Loucy (cell line): Measurements from ENCODE around the gene DGCR8.

ENCODE experiments used
- H2AFZ ChIP-seq: fragments of 200-600 bp; sonication (generic); 2 replicates; pipeline ENCODE4 v1.6.0; 2016; ENCODE audit warnings: antibody characterized with exemption, mild to moderate bottlenecking, low read length, moderate library complexity
- H3F3A ChIP-seq: fragments of 200-600 bp; 2 replicates; pipeline ENCODE4 v1.6.0; 2016; ENCODE audit warnings: antibody characterized with exemption, low read depth, mild to moderate bottlenecking
- H3K27me3 ChIP-seq: fragments of 200-600 bp; sonication (generic); 2 replicates; pipeline ENCODE4 v1.6.1; 2014; ENCODE audit warnings: low read length, mild to moderate bottlenecking; ENCODE audit not compliant: insufficient read depth, poor library complexity, severe bottlenecking
- H3K36me3 ChIP-seq: fragments of 200-600 bp; sonication (generic); 2 replicates; pipeline ENCODE4 v1.6.1; 2016; ENCODE audit warnings: low read length; ENCODE audit not compliant: insufficient read depth
- H3K4me1 ChIP-seq: fragments of 200-600 bp; sonication (generic); 2 replicates; pipeline ENCODE4 v1.5.1; 2014; ENCODE audit warnings: low read length, mild to moderate bottlenecking; ENCODE audit not compliant: insufficient read depth, poor library complexity, severe bottlenecking
- H3K4me2 ChIP-seq: fragments of 200-600 bp; sonication (generic); 2 replicates; pipeline ENCODE4 v1.6.0; 2014; ENCODE audit warnings: antibody characterized with exemption, low read length, low read depth, mild to moderate bottlenecking; ENCODE audit not compliant: poor library complexity, severe bottlenecking
- H3K4me3 ChIP-seq: fragments of 200-600 bp; sonication (generic); 2 replicates; pipeline ENCODE4 v1.5.1; 2014; ENCODE audit warnings: low read length, mild to moderate bottlenecking, mixed read lengths; ENCODE audit not compliant: poor library complexity, severe bottlenecking
- H3K79me2 ChIP-seq: fragments of 200-600 bp; sonication (generic); 2 replicates; pipeline ENCODE4 v1.6.1; 2014; ENCODE audit warnings: low read length; ENCODE audit not compliant: insufficient read depth
- H3K9ac ChIP-seq: fragments of 200-600 bp; sonication (generic); 2 replicates; pipeline ENCODE4 v1.6.0; 2014; ENCODE audit warnings: mild to moderate bottlenecking, low read depth, low read length, moderate library complexity; ENCODE audit not compliant: poor library complexity, severe bottlenecking
- H3K9me2 ChIP-seq: fragments of 200-600 bp; sonication (generic); replicated peaks from 2 replicates; pipeline ENCODE4 v1.6.1; 2016; ENCODE audit warnings: low read depth, low read length, mixed read lengths
- H3K9me3 ChIP-seq: fragments of 200-600 bp; sonication (generic); 2 replicates; pipeline ENCODE4 v1.6.1; 2014; ENCODE audit warnings: mild to moderate bottlenecking, antibody characterized with exemption, low read length, low read depth; ENCODE audit not compliant: insufficient read depth
- H4K20me1 ChIP-seq: fragments of 200-600 bp; sonication (generic); 2 replicates; pipeline ENCODE4 v1.6.0; 2014; ENCODE audit warnings: antibody characterized with exemption, low read length, mild to moderate bottlenecking; ENCODE audit not compliant: insufficient read depth, poor library complexity, severe bottlenecking
- EZH2phosphoT487 ChIP-seq: fragments of 200-600 bp; IDR thresholded peaks from 2 replicates; pipeline ENCODE4 v1.6.1; 2018; ENCODE audit warnings: antibody characterized with exemption, mild to moderate bottlenecking, moderate library complexity, borderline replicate concordance
- TF ChIP-seq, protein P1 (sequence below): fragments of 200-600 bp; sonication (generic); conservative IDR thresholded peaks from 2 replicates; pipeline ENCODE4 v1.5.1; 2014; ENCODE audit warnings: mild to moderate bottlenecking, antibody characterized with exemption, low read length

DGCR8 gene

DNA sequence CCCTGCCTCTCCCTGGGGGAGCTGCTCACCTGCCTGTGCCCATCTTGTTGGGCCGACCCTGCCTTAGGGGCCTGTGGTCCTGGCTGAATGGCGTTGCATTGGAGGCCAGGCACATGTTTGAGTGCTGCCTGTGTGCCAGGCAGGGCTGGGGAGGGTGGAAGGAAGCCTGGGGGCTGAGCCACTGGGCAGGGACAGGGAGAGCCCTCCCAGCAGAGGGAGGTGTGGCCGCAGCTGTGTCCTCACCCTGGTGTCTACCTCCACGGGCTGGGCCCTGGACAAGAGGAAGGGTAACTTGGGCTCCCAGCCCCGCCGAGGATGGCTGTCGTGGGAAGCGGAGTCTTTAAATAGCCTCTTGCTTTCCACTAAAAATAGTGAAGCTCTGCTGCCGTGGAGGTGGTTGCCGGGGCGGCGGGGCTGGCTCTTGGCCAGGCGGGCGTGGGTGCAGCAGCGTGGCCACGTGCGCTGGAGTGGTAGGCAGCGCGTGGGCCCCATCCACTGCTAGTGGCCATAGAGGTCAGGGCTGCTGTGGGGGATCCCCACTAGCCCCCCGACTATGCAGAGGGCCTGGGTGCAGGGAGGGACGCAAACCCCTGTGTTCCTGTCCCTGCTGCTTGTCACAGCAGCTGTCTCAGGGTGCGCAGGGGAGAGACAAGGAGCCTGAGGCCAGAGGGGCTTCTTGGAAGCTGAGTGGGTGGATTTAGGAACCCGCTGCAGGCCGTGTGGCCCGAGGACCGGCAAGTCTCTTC lies 57.8 kb downstream of the DGCR8 start:
- peaks cover 16% of the 10 kb centered on the region for H3K4me1 ChIP-seq
- H3K9me2 ChIP-seq, result no peaks in the 10 kb centered on the region
- no peaks in the 10 kb centered on the region for H3K27me3 ChIP-seq
- H3K9ac ChIP-seq, result no peak overlapping the region
- TF ChIP-seq, protein P1, sequence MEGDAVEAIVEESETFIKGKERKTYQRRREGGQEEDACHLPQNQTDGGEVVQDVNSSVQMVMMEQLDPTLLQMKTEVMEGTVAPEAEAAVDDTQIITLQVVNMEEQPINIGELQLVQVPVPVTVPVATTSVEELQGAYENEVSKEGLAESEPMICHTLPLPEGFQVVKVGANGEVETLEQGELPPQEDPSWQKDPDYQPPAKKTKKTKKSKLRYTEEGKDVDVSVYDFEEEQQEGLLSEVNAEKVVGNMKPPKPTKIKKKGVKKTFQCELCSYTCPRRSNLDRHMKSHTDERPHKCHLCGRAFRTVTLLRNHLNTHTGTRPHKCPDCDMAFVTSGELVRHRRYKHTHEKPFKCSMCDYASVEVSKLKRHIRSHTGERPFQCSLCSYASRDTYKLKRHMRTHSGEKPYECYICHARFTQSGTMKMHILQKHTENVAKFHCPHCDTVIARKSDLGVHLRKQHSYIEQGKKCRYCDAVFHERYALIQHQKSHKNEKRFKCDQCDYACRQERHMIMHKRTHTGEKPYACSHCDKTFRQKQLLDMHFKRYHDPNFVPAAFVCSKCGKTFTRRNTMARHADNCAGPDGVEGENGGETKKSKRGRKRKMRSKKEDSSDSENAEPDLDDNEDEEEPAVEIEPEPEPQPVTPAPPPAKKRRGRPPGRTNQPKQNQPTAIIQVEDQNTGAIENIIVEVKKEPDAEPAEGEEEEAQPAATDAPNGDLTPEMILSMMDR, result no peak
- TF ChIP-seq EZH2phosphoT487, result no peak
- H3K4me3 ChIP-seq, result no peak overlapping the region
- H3K4me2 ChIP-seq, result no peak overlapping the region
- H3K9me3 ChIP-seq, result no peaks in the 10 kb centered on the region
- no peak overlapping the region for H2AFZ ChIP-seq
- peaks cover 8% of the 10 kb centered on the region for H4K20me1 ChIP-seq
- peaks cover 36% of the 10 kb centered on the region; the same call in 1 of the 2 replicates for H3K79me2 ChIP-seq
- no peaks in the 10 kb centered on the region for H3F3A ChIP-seq
- H3K36me3 ChIP-seq, result no peaks in the 10 kb centered on the region; the same call in 1 of the 2 replicates

DNA sequence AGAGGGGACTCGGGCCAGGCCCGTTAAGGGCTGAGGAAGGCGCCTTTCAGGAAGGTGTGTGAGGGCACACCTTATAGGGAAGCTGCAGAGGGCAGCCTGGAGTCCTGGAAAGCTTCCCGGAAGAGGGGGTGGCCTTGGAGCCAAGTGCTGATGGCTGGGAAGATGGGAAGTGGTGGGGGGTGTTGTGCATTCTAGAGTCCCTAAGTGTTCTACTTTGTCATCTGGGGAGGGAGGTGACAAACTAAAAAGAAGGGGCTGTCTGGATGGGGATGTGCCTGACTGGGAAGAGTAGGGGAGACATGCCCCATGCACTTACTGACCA lies 58.3 kb downstream of the DGCR8 start:
- H2AFZ ChIP-seq, result no peak overlapping the region
- H3K36me3 ChIP-seq, result no peaks in the 10 kb centered on the region; the same call in 1 of the 2 replicates
- peaks cover 11% of the 10 kb centered on the region for H3K4me1 ChIP-seq
- H3K9me2 ChIP-seq, result no peaks in the 10 kb centered on the region
- H3K9ac ChIP-seq, result no peak overlapping the region
- no peaks in the 10 kb centered on the region for H3K9me3 ChIP-seq
- peaks cover 5% of the 10 kb centered on the region for H4K20me1 ChIP-seq
- H3K4me2 ChIP-seq, result no peak overlapping the region
- no peaks in the 10 kb centered on the region for H3F3A ChIP-seq
- peaks cover 33% of the 10 kb centered on the region; the same call in 1 of the 2 replicates for H3K79me2 ChIP-seq
- TF ChIP-seq, protein P1, result no peak
- TF ChIP-seq EZH2phosphoT487, result no peak
- no peaks in the 10 kb centered on the region for H3K27me3 ChIP-seq
- H3K4me3 ChIP-seq, result no peak overlapping the region

DNA sequence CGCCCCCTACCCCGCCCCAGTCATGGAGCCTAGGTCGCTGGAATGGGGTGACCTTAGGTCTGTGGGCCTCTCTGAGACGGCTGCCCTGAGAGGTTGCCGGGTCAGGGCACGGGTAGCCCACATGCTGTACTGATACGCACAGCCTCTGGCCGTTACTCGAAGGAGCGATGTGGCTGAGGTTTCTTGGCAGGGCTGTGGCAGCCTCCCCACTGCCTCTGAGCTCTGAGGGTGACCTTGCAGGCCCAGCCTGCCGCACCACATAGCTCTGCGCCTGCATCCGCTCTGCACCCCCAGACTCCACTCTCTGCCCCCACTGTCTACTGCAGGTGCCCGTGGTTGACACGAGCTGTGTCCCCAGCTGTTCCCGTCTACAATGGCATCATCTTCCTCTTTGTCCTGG lies 58.8 kb downstream of the DGCR8 start:
- no peaks in the 10 kb centered on the region for H3K9me3 ChIP-seq
- no peak for TF ChIP-seq EZH2phosphoT487
- TF ChIP-seq, protein P1, result no peak
- H3K4me1 ChIP-seq, result peaks cover 9% of the 10 kb centered on the region
- H3F3A ChIP-seq, result no peaks in the 10 kb centered on the region
- H3K36me3 ChIP-seq, result no peaks in the 10 kb centered on the region; the same call in 1 of the 2 replicates
- no peak overlapping the region for H3K9ac ChIP-seq
- peaks cover 31% of the 10 kb centered on the region; the same call in 1 of the 2 replicates for H3K79me2 ChIP-seq
- no peaks in the 10 kb centered on the region for H3K9me2 ChIP-seq
- H4K20me1 ChIP-seq, result peaks cover 5% of the 10 kb centered on the region
- no peak overlapping the region for H2AFZ ChIP-seq
- no peaks in the 10 kb centered on the region for H3K27me3 ChIP-seq
- H3K4me2 ChIP-seq, result no peak overlapping the region
- no peak overlapping the region for H3K4me3 ChIP-seq
